Activated naive CD4-positive, alpha-beta T cell treated with anti-CD3 and anti-CD28 coated beads, Interleukin-2, amount 10 ng/mL, durations not matched to agents 7 days and 5 days (primary cell): Measurements from ENCODE around the gene ACAD9.
"Not testable (repeated sequence)": the region's sequence is repeated elsewhere in the genome, so short reads cannot be mapped to it uniquely, and the experiment has no call there.

Experiments
- CTCF ChIA-PET: fragments of 350-600 bp; sonication (Branson Sonifier 250); formaldehyde crosslinking; loops from one replicate; lab custom pipeline; 2021; ENCODE audit warnings: antibody characterized with exemption; lab: Charles Lee
- DNase-seq: peaks from one replicate; pipeline ENCODE4 v3.0.0-alpha.2; 2020
- H3K27ac Mint-ChIP-seq: one replicate; pipeline ENCODE4 v1.8.0; 2021; ENCODE audit warnings: mild to moderate bottlenecking, moderate library complexity, mixed read lengths
- H3K27me3 Mint-ChIP-seq: one replicate; pipeline ENCODE4 v1.8.0; 2021; ENCODE audit warnings: mild to moderate bottlenecking, mixed read lengths
- H3K36me3 Mint-ChIP-seq: one replicate; pipeline ENCODE4 v1.8.0; 2021; ENCODE audit warnings: mixed read lengths
- H3K4me1 Mint-ChIP-seq: one replicate; pipeline ENCODE4 v1.8.0; 2021; ENCODE audit warnings: mixed read lengths
- H3K4me3 Mint-ChIP-seq: one replicate; pipeline ENCODE4 v1.8.0; 2021; ENCODE audit warnings: mild to moderate bottlenecking, moderate library complexity, mixed read lengths
- H3K9me3 Mint-ChIP-seq: one replicate; pipeline ENCODE4 v1.8.0; 2021; ENCODE audit warnings: mixed read lengths

ACAD9 gene

DNA sequence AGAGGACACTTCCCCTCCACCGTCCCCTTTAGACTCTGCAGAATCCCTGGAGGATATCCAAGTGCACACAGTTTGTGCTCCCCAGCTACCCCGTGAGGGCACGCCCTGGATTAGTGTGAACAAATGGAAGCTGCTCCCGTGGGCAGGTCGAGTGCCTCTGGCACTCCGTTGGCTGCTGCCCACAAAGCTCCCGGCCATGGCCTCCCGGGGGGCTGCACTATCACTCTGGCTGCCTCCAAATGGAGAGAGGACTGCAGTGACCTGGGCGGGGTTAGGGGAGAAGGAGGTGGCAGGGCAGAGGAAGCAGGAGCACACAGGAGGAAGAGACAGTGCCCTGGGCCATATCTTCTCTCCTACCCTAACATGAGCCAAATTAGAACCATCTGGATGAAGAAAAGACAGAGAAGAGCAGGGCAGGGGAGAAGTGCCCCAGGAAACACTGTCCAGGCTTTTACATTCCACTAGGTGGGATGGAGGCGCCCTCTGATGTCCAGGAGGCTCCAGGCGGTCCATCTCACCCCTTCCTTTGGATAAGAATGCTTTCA, 29.4 kb upstream of the ACAD9 start:
- Mint-ChIP-seq H3K36me3 (peaks cover 1% of the 10 kb centered on the region), H3K4me3 (no peak overlapping the region), H3K9me3 (peaks cover 11% of the 10 kb centered on the region), H3K27me3 (no peaks in the 10 kb centered on the region), H3K27ac (peak overlapping the region; percentile 70), H3K4me1 (peaks cover 12% of the 10 kb centered on the region)
- DNase-seq = no peak
- CTCF ChIA-PET = no interaction called here

DNA sequence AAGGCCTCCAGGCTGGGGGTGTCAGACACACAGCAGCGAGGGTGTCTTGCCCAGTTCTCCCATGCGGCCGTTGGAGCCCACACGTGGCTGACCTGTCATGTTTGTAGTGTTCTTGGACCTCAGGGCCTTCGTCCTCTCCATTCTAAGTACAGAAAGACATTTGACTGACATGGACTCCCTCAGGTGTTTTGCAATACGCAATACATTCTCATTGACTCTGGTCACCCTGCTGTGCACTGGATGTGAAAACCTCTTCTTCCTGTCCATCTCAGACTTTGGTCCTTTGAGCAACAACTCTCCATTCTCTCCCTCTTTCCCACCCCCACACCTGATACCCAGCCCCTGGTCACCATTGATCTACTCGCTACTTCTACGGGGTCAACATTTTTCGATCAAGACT, 28.9 kb upstream of the ACAD9 start:
- Mint-ChIP-seq H3K9me3 (peaks cover 17% of the 10 kb centered on the region), H3K27ac (no peak overlapping the region)
- CTCF ChIA-PET = no interaction called here

DNA sequence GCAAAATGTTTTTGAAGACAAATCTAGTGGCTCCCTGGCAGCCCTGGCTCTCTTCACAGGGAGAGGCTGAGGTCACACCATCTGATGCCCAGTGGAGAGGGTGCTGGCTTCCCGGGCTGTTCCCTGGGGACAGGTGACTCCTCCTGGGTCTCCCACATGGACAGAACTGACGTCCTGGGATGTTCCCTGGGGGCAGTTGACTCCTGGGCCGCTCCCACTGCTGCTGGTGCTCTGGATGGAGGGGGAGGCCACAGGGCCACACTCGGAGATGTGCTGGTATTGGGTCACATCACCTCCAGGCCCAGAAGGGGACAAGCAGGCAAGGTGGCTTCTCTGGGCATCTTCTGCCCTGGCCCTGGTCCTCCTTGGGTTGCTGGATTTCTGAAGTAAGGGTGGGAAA, 27.8 kb upstream of the ACAD9 start:
- Mint-ChIP-seq H3K4me3 (no peak overlapping the region), H3K9me3 (peaks cover 24% of the 10 kb centered on the region), H3K27ac (no peak overlapping the region), H3K4me1 (no peaks in the 10 kb centered on the region), H3K27me3 (no peaks in the 10 kb centered on the region), H3K36me3 (peaks cover 1% of the 10 kb centered on the region)
- CTCF ChIA-PET = interaction anchor here (1.5 kb wide), 1 partner anchor 24 kb away, joined by 4 read pairs; no protein-coding TSS in a partner anchor
- DNase-seq = no peak

More for the DNA sequence above, 28.9 kb upstream of the ACAD9 start:
- DNase-seq = no peak
- peaks cover 1% of the 10 kb centered on the region for H3K36me3 Mint-ChIP-seq
- H3K4me1 Mint-ChIP-seq = peaks cover 6% of the 10 kb centered on the region
- H3K27me3 Mint-ChIP-seq = no peaks in the 10 kb centered on the region
- no peak overlapping the region for H3K4me3 Mint-ChIP-seq

DNA sequence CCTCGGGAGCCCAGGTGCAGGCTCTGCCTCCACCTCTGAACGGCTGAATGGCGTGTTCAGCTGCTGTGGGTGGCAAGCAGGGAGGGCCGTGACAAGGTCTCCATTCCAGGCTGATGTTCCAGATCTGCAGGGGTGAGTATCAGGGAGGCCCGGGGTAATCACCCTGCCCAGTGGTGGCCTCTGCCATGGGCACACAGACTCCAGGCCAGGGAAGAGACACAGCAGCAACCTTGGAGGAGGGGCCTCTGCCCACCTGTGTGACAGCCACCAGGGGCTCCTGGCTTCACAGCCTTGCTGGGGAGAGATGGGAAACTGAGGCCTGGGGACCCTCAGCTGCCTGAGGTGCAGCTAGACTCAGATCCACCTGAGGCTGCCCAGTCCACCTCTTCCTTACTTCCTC, 25.6 kb upstream of the ACAD9 start:
- no peak overlapping the region for H3K4me3 Mint-ChIP-seq
- H3K27ac Mint-ChIP-seq = no peak overlapping the region
- CTCF ChIA-PET = interaction anchor here (0.8 kb wide), 1 partner anchor 10 kb away, joined by 3 read pairs; no protein-coding TSS in a partner anchor
- no peaks in the 10 kb centered on the region for H3K27me3 Mint-ChIP-seq
- DNase-seq = no peak
- H3K36me3 Mint-ChIP-seq = peaks cover 10% of the 10 kb centered on the region
- peaks cover 40% of the 10 kb centered on the region for H3K9me3 Mint-ChIP-seq
- no peaks in the 10 kb centered on the region for H3K4me1 Mint-ChIP-seq

DNA sequence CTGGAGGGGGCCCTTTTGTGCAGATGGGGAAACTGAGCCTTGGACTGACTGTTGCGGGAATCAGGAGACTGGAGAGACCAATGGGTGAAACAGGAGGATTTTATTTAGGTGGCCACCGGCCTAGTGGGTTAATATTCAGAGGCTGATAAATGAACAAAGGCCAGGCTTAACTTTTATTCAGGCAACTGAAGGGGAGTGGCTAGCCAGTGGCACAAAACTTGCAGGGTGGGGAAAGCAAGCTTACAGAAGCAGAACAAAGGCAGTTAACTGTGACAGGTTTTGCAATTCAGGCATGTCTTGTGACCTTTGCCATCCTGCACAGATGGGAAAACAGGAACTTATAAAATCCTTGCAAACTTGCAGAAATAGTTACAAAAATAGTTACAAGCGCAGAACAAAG, 24.9 kb upstream of the ACAD9 start:
- Mint-ChIP-seq H3K4me1 (no peaks in the 10 kb centered on the region), H3K27ac (no peak overlapping the region), H3K27me3 (no peaks in the 10 kb centered on the region), H3K9me3 (peaks cover 47% of the 10 kb centered on the region), H3K4me3 (no peak overlapping the region), H3K36me3 (peaks cover 15% of the 10 kb centered on the region)
- no peak for DNase-seq
- CTCF ChIA-PET = interaction anchor here (0.8 kb wide), 1 partner anchor 9 kb away, joined by 3 read pairs; no protein-coding TSS in a partner anchor

DNA sequence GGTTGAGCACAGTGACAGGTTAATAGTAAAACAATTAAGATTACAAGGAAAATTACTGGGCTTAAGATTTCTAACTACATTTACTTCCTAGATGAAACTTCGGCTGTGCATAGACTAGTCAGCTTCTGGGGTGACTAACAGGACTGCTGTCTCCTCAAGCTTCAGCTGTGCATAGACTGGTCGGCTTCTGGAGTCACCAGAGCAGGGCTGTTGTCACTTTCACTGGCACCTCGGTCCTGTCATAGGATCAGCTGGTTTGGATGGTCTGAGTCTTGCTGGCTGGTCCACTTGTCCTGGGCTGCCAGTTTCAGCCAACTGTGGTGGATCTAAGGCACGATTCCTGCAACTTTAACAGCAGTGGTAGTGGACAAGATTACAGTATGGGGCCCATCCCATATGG, 23.9 kb upstream of the ACAD9 start:
- H3K4me3 Mint-ChIP-seq = no peak overlapping the region

DNA sequence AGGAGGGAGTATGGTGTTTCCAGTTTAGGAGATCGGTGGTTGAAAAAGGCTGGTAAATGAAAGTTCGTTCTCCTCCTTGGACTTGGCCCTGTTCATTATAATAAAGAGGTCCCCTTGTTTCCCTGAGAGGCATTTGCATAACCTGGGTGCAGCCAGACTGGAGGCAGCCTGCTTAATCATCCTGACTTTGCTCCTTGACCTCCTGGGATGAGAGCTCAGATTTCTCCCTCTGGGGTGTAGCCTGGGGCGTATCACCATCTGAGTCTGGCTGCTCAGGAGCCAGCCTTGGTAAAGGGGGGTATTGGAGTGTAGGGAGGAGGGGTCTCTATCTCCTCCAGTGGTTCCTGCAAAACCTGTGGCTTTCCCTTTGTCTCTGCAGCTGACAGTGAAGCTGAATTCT, 21.3 kb upstream of the ACAD9 start:
- DNase-seq = no peak
- peaks cover 61% of the 10 kb centered on the region for H3K9me3 Mint-ChIP-seq
- CTCF ChIA-PET = no interaction called here
- H3K27ac Mint-ChIP-seq = no peak overlapping the region
- peaks cover 19% of the 10 kb centered on the region for H3K36me3 Mint-ChIP-seq
- H3K4me3 Mint-ChIP-seq = no peak overlapping the region
- no peaks in the 10 kb centered on the region for H3K4me1 Mint-ChIP-seq
- H3K27me3 Mint-ChIP-seq = no peaks in the 10 kb centered on the region

More for the DNA sequence above, 23.9 kb upstream of the ACAD9 start:
- H3K27me3 Mint-ChIP-seq = no peaks in the 10 kb centered on the region
- H3K36me3 Mint-ChIP-seq = peaks cover 19% of the 10 kb centered on the region
- H3K27ac Mint-ChIP-seq = no peak overlapping the region
- CTCF ChIA-PET = interaction anchor here (0.6 kb wide), 1 partner anchor 174 kb away, joined by 3 read pairs; no protein-coding TSS in a partner anchor
- no peak for DNase-seq
- no peaks in the 10 kb centered on the region for H3K4me1 Mint-ChIP-seq
- H3K9me3 Mint-ChIP-seq = peaks cover 58% of the 10 kb centered on the region

DNA sequence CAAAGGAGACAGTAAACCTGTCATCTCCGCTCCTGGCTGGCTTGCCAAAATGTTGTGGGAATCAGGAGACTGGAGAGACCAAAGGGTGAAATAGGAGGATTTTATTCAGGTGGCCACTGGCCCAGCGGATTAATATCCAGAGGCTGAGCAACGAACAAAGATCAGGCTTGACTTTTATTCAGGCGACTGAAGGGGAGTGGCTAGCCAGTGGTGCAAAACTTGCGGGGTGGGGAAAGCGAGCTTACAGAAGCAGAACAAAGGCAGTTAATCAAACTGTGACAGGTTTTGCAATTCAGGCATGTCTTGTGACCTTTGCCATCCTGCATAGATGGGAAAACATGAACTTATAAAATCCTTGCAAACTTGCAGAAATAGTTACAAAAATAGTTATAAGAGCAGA, 19.8 kb upstream of the ACAD9 start:
- no peak for DNase-seq
- H3K36me3 Mint-ChIP-seq = peaks cover 18% of the 10 kb centered on the region
- CTCF ChIA-PET = no interaction called here

DNA sequence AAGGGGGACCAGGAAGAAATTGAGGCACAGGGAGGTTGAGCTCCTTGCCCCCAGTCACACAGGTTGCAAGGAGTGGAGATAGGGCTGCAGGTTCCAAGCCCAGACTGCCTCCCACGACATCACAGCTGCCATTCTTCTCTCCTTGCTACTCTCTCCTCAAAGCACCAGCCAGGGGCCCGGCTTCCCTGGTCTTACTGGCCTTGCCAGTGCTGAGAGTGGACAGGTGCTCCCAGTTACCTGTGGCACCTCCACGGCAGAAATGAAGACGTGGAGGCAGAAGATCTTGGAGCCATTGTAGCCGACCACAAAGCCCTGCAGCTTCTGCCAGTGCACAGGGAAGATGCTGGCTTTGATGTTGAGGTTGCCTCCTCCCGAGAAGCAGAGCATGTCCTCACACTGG, 17.9 kb upstream of the ACAD9 start:
- Mint-ChIP-seq H3K36me3 (peaks cover 17% of the 10 kb centered on the region), H3K27me3 (no peaks in the 10 kb centered on the region), H3K4me1 (no peaks in the 10 kb centered on the region), H3K27ac (no peak overlapping the region), H3K4me3 (no peak overlapping the region), H3K9me3 (peaks cover 37% of the 10 kb centered on the region)
- CTCF ChIA-PET = no interaction called here
- no peak for DNase-seq

More for the DNA sequence above, 19.8 kb upstream of the ACAD9 start:
- Mint-ChIP-seq H3K27me3 (no peaks in the 10 kb centered on the region), H3K4me1 (no peaks in the 10 kb centered on the region), H3K27ac (no peak overlapping the region), H3K9me3 (peaks cover 52% of the 10 kb centered on the region), H3K4me3 (no peak overlapping the region)

DNA sequence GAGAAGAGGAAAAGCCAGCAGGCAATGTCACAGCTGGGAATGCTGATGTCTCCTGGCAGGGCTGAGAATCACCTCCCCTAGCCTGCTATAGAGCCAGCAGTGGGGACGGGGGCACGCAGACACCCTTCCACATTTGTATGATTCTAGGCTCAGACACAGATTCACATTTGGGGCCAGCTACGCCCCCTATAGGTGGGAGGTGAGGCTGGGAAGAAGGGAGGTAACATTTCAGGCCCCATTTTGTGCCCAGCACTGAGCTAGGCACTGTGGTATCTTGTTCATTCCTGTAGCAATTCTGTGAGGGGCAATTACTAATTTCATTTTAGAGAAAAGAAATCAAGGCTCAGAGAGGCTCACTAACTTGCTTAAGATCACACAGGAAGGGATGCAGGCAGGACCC, 15.9 kb upstream of the ACAD9 start:
- peaks cover 11% of the 10 kb centered on the region for H3K36me3 Mint-ChIP-seq
- CTCF ChIA-PET = interaction anchor here (0.6 to 1.3 kb wide), 4 partner anchors 9 to 131 kb away, joined by 3 to 4 read pairs (median 4); no protein-coding TSS in a partner anchor
- H3K27me3 Mint-ChIP-seq = no peaks in the 10 kb centered on the region
- H3K4me1 Mint-ChIP-seq = no peaks in the 10 kb centered on the region
- DNase-seq = peak; percentile 28
- no peak overlapping the region for H3K27ac Mint-ChIP-seq
- H3K4me3 Mint-ChIP-seq = no peak overlapping the region
- H3K9me3 Mint-ChIP-seq = peaks cover 24% of the 10 kb centered on the region

DNA sequence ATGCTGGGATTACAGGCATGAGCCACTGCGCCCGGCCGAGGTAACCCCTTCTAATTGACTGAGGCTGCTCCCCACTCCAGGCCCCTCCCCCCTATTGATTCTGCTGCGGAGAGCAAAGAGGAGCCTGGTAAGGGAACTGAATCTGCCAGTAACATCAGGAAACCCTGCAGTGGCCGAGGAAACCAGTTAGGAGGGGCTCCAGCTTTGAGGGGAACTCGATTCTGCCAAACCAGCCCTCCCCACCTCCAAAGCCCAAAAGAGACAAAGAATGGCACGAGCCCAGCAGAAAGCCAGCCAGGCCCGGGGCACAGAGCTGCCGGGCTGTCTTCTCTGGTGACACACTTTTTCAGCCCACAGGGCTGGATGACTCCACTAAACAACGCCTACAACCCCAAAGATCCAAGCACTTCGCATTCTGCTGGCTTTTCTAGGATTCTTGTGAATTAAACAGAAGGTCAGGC, 15.0 kb upstream of the ACAD9 start:
- Mint-ChIP-seq H3K27me3 (no peaks in the 10 kb centered on the region), H3K9me3 (peaks cover 15% of the 10 kb centered on the region), H3K4me3 (no peak overlapping the region), H3K4me1 (no peaks in the 10 kb centered on the region), H3K36me3 (peaks cover 4% of the 10 kb centered on the region), H3K27ac (no peak overlapping the region)
- no peak for DNase-seq
- CTCF ChIA-PET = interaction anchor here (0.6 kb wide), 1 partner anchor 163 kb away, joined by 4 read pairs; no protein-coding TSS in a partner anchor

DNA sequence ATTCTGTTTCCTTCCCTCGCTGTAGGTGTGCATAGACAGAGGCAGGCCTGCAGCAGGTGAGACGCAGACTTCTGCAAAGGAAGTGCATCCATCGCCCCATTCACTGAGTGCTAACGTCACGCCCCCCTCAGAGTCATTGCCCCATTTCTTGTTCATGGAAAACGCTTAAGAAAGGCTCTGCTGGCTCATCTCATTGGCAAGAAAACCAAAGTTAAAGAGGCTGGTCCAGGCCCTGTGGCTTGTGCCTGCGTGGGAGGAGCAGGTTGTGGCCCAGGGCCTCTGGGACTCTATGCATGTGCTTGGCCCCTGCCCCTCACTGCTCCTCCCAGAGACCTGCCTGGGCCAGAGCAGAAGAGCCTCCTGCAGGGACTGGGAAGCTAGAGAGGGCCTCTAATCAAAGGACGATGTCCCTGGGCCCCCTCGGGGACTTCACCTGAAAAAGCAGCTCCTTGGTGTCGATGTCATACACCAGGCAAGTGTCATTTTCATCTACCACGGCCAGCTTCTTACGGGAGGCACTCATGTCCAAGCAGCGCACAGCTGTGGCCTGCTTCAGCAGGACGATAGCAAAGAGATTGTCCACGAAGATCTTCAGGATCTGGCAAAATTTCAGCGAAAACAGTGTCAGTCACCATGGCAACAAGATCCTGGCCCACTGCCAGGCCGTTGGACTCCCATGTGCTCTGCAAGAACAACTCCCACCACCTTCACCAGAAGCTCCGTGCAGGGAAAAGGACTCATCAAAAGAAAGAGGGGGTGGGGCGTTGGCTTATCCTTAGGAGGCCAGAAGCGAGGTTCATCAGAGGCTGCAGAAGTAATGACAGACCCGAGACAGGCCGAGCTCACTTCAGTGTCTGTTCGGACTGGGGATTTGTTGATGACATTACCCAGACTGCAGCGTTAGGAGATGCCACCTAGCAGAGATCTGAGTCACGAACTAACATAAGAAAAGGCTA, 14.3 kb upstream of the ACAD9 start:
- CTCF ChIA-PET = interaction anchor here (1.1 kb wide), 1 partner anchor 78 kb away, joined by 3 read pairs; no protein-coding TSS in a partner anchor
- H3K27ac Mint-ChIP-seq, H3K36me3 Mint-ChIP-seq, H3K9me3 Mint-ChIP-seq, H3K27me3 Mint-ChIP-seq, DNase-seq, H3K4me3 Mint-ChIP-seq, H3K4me1 Mint-ChIP-seq: not testable (repeated sequence)

DNA sequence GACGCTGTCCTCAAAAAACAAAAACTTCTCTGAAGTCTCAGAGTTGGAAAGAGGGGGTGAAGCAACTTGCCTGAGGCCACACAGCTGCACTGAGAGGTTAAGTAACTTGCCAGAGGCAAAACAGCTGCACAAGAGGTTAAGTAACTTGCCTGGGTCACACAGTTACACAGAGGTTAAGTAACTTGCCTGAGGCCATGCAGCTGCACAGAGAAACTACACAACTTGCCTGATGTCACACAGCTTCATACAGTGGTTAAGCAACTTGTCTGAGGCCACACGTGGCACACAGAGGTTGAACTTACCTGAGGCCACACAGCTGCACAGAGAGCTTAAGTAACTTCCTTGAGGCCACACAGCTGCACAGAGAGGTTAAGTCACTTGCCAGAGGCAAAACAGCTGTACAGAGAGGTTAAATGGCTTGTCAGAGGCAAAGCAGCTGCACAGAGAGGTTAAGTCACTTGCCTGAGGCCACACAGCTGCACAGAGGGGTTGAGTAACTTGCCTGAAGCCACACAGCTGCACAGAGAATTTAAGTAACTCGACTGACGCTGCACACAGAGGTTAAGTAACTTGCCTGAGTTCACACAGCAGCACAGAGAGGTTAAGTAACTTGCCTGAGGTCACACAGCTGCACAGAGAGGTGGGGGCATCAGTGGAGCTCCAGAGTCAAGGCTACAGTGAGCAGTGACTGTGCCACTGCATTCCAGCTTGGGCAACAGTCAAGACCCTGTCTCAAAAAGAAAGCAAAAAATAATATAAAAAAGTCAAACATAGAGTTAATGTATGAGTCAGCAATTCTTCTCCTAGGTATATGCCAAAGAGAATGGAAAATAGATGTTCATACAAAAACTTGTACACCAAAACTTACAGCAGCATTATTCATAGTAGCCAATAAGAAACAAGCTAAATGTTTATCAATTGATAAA, 12.0 kb upstream of the ACAD9 start:
- no peaks in the 10 kb centered on the region for H3K36me3 Mint-ChIP-seq
- CTCF ChIA-PET = interaction anchor here (1.1 to 1.3 kb wide), 2 partner anchors 8 to 9 kb away, joined by 3 to 4 read pairs; no protein-coding TSS in a partner anchor
- H3K27me3 Mint-ChIP-seq = no peaks in the 10 kb centered on the region
- H3K9me3 Mint-ChIP-seq = no peaks in the 10 kb centered on the region
- no peak overlapping the region for H3K4me3 Mint-ChIP-seq
- no peak overlapping the region for H3K27ac Mint-ChIP-seq
- H3K4me1 Mint-ChIP-seq = no peaks in the 10 kb centered on the region
- DNase-seq = no peak
